Mucosa of stomach (tissue), 1 donor: ENCODE results near the gene PLBD2.

Experiments used
- H3K27me3 ChIP-seq: one replicate; pipeline ENCODE4 v1.7.0; 2013; ENCODE audit warnings: mild to moderate bottlenecking, low read length; ENCODE audit not compliant: control insufficient read depth, insufficient read depth
- H3K36me3 ChIP-seq: one replicate; pipeline ENCODE4 v1.7.0; 2013; ENCODE audit warnings: low read length; ENCODE audit not compliant: control insufficient read depth, insufficient read depth
- H3K4me1 ChIP-seq: one replicate; pipeline ENCODE4 v1.7.0; 2013; ENCODE audit warnings: mild to moderate bottlenecking, low read length; ENCODE audit not compliant: control insufficient read depth, insufficient read depth
- H3K4me3 ChIP-seq: one replicate; pipeline ENCODE4 v1.7.0; 2013; ENCODE audit warnings: low read length
- H3K9ac ChIP-seq: one replicate; pipeline ENCODE4 v1.7.0; 2013; ENCODE audit warnings: mild to moderate bottlenecking, low read length, moderate library complexity
- H3K9me3 ChIP-seq: one replicate; pipeline ENCODE4 v1.7.0; 2013; ENCODE audit warnings: mild to moderate bottlenecking, low read length, moderate library complexity; ENCODE audit not compliant: control insufficient read depth
- donor health status: Pancreatic carcinoma.

Gene PLBD2

DNA sequence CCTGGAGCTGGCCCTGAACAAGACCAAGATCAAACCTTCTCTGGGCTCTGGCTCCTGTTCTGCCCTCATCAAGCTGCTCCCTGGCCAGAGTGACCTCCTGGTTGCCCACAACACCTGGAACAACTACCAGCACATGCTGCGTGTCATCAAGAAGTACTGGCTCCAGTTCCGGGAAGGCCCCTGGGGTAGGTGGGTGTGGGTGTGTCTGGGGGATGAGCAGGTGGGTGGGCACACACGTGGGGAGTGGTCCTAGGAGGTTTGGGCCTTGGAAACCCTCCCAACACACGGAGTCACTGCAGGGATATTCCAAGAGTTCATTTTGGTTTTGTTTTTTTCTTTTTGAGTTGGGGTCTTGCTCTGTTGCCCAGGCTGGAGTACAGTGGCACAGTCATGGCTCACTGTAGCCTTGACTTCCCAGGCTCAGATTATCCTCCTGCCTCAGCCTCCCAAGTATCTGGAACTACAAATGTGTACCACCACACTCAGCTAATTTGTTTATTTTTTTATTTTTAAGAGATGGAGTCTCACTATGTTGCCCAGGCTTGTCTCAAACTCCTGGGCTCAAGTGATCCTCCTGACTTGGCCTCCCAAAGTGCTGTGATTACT lies 16.5 kb downstream of the PLBD2 start:
- Histone ChIP-seq H3K27me3 (no peaks in the 10 kb centered on the region), H3K9me3 (no peaks in the 10 kb centered on the region), H3K4me1 (no peaks in the 10 kb centered on the region), H3K4me3 (no peak overlapping the region), H3K9ac (no peak overlapping the region), H3K36me3 (peaks cover 7% of the 10 kb centered on the region)

DNA sequence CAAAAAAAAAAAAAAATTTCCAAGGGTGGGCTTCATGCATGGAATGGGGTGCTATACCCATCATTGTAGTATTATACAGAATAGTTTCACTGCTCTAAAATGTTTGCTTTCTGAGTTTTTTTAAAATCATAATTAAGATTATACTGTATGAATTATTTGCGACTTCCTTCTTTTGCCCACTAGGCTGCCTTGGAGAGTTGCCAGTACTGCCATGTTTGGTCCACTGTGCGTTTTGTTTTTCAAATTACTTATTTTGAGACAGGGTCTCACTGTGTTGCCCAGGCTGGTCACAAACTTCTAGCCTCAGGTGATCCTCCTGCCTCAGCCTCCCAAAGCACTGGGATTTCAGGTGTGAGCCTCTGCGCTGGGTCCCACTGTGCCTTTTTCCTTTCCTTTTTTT lies 19.9 kb downstream of the PLBD2 start:
- Histone ChIP-seq H3K9me3 (no peaks in the 10 kb centered on the region), H3K27me3 (no peaks in the 10 kb centered on the region), H3K9ac (no peak overlapping the region), H3K4me1 (no peaks in the 10 kb centered on the region), H3K4me3 (no peak overlapping the region), H3K36me3 (peaks cover 7% of the 10 kb centered on the region)

DNA sequence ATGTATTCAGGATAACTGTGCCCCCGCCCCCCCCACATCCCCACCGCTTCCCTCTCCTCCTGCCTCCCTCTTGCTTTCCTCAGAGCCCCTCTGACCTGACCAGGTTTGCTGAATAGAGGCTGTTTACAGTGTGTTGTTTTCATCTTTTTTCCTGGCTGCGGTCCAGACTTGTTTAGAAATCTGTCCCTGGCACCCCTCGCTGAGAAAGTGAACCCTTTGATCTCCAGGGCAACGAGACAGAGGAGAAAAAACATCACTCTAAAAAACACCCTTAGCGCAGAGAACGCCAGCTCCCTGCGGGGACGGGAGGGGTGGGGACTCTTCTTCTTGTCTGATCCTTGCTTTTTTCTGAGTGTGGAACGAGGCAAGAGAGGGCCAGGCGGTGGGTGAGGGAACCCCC lies 22.8 kb downstream of the PLBD2 start:
- Histone ChIP-seq H3K27me3 (no peaks in the 10 kb centered on the region), H3K4me3 (no peak overlapping the region), H3K9ac (no peak overlapping the region), H3K36me3 (no peaks in the 10 kb centered on the region), H3K9me3 (no peaks in the 10 kb centered on the region), H3K4me1 (no peaks in the 10 kb centered on the region)

DNA sequence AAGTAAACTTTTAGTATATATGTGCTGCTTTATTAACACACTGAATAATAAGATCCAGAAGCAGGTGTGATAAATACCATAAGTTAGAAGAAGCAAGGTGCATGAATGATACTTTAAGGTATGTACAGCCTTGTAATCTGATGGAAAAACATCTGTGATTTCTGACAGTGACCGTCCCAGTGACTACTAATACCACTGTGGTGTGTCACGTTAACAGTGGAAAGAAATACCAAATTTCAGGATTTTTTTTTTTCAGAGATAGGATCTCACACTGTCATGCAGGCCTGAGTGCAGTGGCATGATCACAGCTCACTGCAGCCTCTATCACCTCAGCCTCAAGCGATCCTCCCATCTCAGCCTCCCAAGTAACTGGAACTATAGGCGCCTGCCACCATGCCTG lies 23.8 kb downstream of the PLBD2 start:
- no peaks in the 10 kb centered on the region for H3K4me1 ChIP-seq
- H3K36me3 ChIP-seq = no peaks in the 10 kb centered on the region
- no peak overlapping the region for H3K4me3 ChIP-seq

DNA sequence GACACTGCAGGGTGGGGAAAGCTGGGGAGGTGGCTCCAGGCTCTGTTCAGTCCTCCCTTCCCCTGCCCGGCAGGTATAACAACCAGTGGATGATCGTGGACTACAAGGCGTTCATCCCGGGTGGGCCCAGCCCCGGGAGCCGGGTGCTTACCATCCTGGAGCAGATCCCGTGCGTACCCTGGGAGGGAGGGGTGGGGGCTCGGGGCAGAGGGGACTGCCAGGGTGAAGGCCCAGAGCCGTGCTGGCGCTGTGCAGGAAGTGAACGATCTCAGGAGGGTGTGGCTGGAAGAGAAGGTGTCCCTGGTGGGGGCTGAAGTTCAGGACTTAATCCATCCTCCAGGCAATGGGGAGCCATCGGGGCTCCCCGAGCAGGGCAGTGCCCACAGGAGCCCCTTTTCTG lies 26.4 kb downstream of the PLBD2 start:
- no peaks in the 10 kb centered on the region for H3K4me1 ChIP-seq
- H3K9ac ChIP-seq = no peak overlapping the region
- H3K4me3 ChIP-seq = no peak overlapping the region
- no peaks in the 10 kb centered on the region for H3K27me3 ChIP-seq
- H3K36me3 ChIP-seq = no peaks in the 10 kb centered on the region
- H3K9me3 ChIP-seq = no peaks in the 10 kb centered on the region

More for the DNA sequence above, 23.8 kb downstream of the PLBD2 start:
- H3K27me3 ChIP-seq = no peaks in the 10 kb centered on the region
- no peaks in the 10 kb centered on the region for H3K9me3 ChIP-seq
- no peak overlapping the region for H3K9ac ChIP-seq

DNA sequence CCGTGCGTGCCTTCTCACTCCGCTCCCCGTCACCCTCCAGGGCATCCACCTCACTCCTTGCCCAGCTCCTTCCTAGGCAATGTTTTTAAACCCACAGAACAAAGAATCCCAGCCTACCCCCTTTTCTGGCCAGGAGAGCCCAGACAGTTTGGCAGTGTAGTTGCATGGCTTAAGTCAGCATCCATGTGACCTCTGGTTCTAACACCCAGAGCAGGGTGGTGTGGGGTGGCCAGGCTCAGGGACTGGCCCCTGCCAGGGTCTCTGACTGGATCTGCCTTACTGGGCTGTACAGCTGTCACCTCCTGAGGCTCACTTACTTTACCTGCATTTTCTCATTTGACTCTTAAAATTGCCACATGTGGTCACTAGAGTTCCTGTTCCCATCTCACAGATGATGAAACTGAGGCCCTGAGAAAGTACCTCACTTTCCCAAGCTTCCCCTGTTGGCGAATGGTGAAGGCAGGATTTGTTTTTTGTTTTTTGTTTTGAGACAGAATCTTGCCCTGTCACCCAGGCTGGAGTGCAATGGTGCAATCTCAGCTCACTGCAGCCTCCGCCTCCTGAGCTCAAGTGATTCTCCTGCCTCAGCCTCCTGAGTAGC lies 27.0 kb downstream of the PLBD2 start:
- Histone ChIP-seq H3K9ac (no peak overlapping the region), H3K27me3 (no peaks in the 10 kb centered on the region), H3K36me3 (no peaks in the 10 kb centered on the region)

DNA sequence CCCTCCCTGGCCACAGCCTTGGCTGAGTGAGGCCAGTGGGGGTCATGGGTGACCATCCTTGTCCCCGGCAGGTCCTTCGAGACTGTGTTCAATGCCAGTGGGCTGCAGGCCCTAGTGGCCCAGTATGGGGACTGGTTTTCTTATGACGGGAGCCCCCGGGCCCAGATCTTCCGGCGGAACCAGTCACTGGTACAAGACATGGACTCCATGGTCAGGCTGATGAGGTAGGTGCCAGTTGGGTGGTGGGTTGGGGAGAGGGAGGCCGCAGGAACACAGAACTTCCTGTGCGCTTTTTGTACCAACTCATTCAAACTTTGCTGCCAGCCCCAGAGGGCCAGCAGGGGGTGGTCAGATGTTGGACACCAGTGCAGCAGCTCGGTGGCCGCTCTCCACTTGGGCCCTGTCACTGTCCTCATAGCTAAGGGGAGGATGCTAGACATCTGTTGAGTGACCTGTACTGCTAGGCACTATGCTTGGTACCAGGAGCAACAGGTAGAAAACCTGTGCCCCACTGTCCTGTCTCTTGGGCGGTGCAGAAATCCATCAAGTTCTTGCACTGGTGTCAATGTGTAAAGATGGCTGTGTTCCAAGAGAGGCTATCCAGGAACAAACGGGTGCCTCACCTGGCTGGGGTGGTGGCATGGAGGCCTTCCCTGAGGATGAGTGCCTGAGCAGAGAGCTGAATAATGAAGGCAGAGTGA lies 28.6 kb downstream of the PLBD2 start:
- Histone ChIP-seq H3K27me3 (no peaks in the 10 kb centered on the region), H3K4me1 (no peaks in the 10 kb centered on the region), H3K9me3 (no peaks in the 10 kb centered on the region), H3K36me3 (no peaks in the 10 kb centered on the region), H3K9ac (no peak overlapping the region), H3K4me3 (no peak overlapping the region)

More for the DNA sequence above, 27.0 kb downstream of the PLBD2 start:
- Histone ChIP-seq H3K9me3 (no peaks in the 10 kb centered on the region), H3K4me3 (no peak overlapping the region), H3K4me1 (no peaks in the 10 kb centered on the region)

DNA sequence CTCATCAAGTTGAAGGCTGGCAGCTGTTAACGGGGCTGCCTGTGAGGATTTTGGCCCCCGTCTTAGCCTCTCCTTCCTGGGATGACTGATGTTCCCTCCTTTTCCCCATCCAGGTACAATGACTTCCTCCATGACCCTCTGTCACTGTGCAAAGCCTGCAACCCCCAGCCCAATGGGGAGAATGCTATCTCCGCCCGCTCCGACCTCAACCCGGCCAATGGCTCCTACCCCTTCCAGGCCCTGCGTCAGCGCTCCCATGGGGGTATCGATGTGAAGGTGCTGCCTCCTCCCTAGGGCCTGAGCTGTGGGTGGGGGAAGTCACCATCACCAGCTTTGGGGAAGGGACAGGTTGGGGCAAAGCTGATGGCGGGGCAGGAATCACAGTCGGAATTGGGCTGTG lies 29.2 kb downstream of the PLBD2 start:
- Histone ChIP-seq H3K9ac (no peak overlapping the region), H3K4me1 (no peaks in the 10 kb centered on the region), H3K27me3 (no peaks in the 10 kb centered on the region), H3K36me3 (no peaks in the 10 kb centered on the region), H3K9me3 (no peaks in the 10 kb centered on the region), H3K4me3 (no peak overlapping the region)

DNA sequence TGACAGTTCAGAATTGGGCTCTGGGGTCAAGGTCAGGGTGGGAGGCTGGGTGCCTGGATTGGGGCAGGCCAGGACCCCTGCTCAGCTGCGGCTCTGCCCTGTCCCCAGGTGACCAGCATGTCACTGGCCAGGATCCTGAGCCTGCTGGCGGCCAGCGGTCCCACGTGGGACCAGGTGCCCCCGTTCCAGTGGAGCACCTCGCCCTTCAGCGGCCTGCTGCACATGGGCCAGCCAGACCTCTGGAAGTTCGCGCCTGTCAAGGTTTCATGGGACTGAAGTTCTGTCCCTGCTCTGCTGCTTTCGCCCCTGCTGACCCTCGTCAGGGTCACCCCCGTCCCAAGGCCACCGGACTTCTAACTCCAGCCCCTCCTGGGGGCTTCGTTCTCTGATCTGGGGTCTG lies 30.0 kb downstream of the PLBD2 start:
- Histone ChIP-seq H3K36me3 (no peaks in the 10 kb centered on the region), H3K4me1 (no peaks in the 10 kb centered on the region), H3K9ac (no peak overlapping the region), H3K4me3 (no peak overlapping the region), H3K27me3 (no peaks in the 10 kb centered on the region), H3K9me3 (no peaks in the 10 kb centered on the region)

DNA sequence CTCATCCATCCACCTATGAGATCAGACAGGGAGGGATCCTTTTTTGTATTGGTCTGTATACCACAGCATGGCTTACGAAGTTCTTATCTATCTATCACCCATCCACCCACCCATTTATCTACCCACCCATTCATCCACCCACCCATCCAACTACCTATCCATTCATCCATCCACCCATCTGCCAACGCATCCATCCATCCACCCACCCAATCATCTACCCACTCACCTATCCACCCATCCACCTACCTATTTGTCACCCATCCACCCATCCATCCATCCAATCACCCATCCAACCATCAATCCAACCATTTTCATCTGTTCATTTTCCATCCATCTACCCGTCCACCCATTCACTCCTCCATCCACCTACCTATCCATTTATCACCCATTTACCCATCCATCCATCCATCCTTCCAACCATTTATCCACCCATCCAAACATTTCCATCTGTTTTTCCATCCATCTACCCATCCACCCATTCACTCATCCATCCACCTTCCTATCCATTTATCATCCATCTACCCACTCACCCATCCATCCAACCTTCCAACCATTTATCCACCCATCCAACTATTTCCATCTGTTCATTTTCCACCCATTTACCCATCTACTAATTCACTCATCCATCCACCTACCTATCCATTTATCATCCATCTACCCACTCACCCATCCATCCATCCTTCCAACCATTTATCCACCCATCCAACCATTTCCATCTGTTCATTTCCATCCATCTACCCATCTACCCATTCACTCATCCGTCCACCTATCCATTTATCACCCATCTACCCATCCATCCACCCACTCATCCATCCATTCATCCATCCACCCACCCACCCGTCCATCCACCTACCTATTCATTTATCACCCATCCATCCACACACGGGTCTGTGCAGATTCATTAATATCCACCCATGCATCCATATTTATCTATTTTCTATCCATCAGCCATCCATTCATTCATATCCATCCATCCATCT lies 32.0 kb downstream of the PLBD2 start:
- Histone ChIP-seq H3K36me3 (no peaks in the 10 kb centered on the region), H3K4me1 (no peaks in the 10 kb centered on the region), H3K27me3 (no peaks in the 10 kb centered on the region), H3K4me3 (no peak overlapping the region), H3K9me3 (no peaks in the 10 kb centered on the region), H3K9ac (no peak overlapping the region)

DNA sequence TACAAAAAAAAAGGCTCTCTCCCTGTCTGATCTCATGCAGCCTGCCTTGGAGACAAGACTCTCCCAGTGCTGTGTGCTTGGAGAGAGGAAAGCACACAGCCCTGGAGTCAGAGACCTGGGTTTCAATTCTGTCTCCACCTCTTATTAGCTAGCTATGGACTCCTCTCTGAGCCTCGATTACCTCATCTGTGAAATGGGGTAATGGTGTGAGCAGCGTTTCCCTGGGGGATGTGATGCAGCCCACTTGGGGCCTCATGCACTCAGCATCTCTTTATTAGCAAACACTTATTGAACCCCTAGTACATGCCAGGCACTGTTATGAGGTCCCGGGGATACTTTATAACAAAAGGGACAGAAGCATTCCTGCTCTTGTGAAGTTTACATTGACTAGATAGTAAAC lies 32.8 kb downstream of the PLBD2 start:
- Histone ChIP-seq H3K9me3 (no peaks in the 10 kb centered on the region), H3K36me3 (no peaks in the 10 kb centered on the region), H3K27me3 (no peaks in the 10 kb centered on the region), H3K9ac (no peak overlapping the region), H3K4me1 (no peaks in the 10 kb centered on the region), H3K4me3 (no peak overlapping the region)
